Activated CD4-positive, alpha-beta memory T cell treated with anti-CD3 and anti-CD28 coated beads, Interleukin-2, amount 10 ng/mL, durations not matched to agents 7 days and 5 days (primary cell): ENCODE measurements around the gene UNC5C. TPM values are rescaled to one million over a fixed set of nuclear protein-coding genes. Genes with fewer than 3 reads are reported as not detected.

ENCODE experiments used
- CTCF ChIA-PET: fragments of 350-600 bp; sonication (Branson Sonifier 250); formaldehyde crosslinking; loops from one replicate; lab custom pipeline; 2021; ENCODE audit warnings: antibody characterized with exemption, inconsistent platforms; lab: Charles Lee
- POLR2A ChIA-PET: fragments of 350-600 bp; sonication (Branson Sonifier 250); formaldehyde crosslinking; loops from one replicate; lab custom pipeline; 2021; ENCODE audit warnings: antibody characterized with exemption; lab: Charles Lee
- DNase-seq: peaks from one replicate; pipeline ENCODE4 v3.0.0-alpha.2; 2020
- H3K27ac Mint-ChIP-seq: one replicate; pipeline ENCODE4 v1.8.0; 2021; ENCODE audit warnings: mild to moderate bottlenecking, mixed read lengths
- H3K27me3 Mint-ChIP-seq: one replicate; pipeline ENCODE4 v1.8.0; 2021; ENCODE audit warnings: mixed read lengths
- H3K36me3 Mint-ChIP-seq: one replicate; pipeline ENCODE4 v1.8.0; 2021; ENCODE audit warnings: low read depth, mixed read lengths
- H3K4me1 Mint-ChIP-seq: one replicate; pipeline ENCODE4 v1.8.0; 2021; ENCODE audit warnings: mixed read lengths
- H3K4me3 Mint-ChIP-seq: one replicate; pipeline ENCODE4 v1.8.0; 2021; ENCODE audit warnings: mild to moderate bottlenecking, mixed read lengths
- H3K9me3 Mint-ChIP-seq: one replicate; pipeline ENCODE4 v1.8.0; 2021; ENCODE audit warnings: mixed read lengths
- total RNA-seq, 2 experiments: library from RNA; stranded (reverse); gene quantifications; one replicate each; pipeline ENCODE4 v1.2.3, GENCODE V29; 2021

UNC5C gene
- total RNA-seq, 2 experiments from 2014 or later, result not detected

DNA sequence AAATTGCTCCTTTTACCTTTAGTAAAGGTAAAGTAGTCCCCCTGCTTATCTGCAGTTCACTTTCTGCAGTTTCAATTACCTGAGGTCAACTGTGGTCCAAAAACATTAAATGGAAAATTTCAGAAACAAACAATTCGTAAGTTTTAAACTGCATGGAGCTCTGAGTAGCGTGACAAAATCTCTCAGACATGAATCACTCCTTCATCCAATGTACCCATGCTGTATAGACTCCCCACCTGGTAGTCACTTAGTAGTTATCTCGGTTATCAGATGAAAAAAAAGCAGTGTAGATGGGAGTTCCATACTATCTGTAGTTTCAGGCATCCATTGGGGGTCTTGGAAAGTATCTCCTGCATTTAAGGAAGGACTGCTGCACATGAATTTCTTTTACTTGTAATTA, 7.7 kb downstream of the UNC5C start:
- no peak for DNase-seq
- no peak overlapping the region for H3K4me3 Mint-ChIP-seq

DNA sequence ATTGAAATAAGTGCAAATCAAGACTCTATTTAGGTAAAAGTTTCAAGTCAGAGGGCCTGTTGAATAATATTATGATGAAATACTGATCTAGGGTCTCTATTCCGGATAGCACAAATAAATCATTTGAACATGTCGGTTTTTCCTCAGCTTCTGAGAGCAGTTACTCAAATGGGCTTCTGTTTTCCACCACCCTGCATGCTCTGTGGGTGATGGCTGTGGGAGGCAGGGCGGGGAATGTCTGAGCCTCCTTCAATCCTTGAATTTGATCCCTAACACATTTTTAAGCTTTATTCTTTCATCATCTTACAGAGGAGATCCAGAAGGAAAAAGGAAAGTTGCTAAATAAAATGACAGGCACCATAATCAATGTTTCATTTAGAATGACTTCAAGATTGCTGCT, 8.5 kb downstream of the UNC5C start:
- ChIA-PET POLR2A (no interaction called here), CTCF (no interaction called here)
- DNase-seq, result no peak
- Mint-ChIP-seq H3K4me3 (no peak overlapping the region), H3K27ac (no peak overlapping the region), H3K36me3 (no peaks in the 10 kb centered on the region), H3K27me3 (peaks cover 3% of the 10 kb centered on the region), H3K4me1 (no peaks in the 10 kb centered on the region), H3K9me3 (no peaks in the 10 kb centered on the region)

More for the DNA sequence above, 7.7 kb downstream of the UNC5C start:
- Mint-ChIP-seq H3K4me1 (no peaks in the 10 kb centered on the region), H3K36me3 (no peaks in the 10 kb centered on the region), H3K27ac (no peak overlapping the region), H3K9me3 (no peaks in the 10 kb centered on the region), H3K27me3 (peaks cover 8% of the 10 kb centered on the region)
- ChIA-PET POLR2A (no interaction called here), CTCF (no interaction called here)

DNA sequence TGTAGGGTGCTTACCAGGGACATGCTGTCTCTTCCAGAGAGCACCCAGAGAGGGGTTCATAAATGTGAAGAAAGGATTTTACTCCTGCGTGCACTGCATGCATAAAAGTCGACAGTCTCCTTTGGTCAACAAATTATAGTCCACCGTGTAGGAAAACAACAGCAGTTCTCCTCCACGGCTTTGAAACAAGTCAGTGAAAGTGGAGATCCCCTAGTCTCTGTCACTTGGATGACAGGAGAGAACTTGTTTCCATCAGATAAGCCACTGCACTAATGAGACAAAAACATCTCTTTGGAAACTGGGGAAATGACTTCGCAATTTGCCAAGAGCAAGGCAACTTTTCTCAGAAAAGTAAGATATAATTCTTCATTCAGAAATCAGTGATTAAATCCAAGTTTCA, 9.7 kb downstream of the UNC5C start:
- CTCF ChIA-PET, result no interaction called here
- H3K4me1 Mint-ChIP-seq, result no peaks in the 10 kb centered on the region
- no peak overlapping the region for H3K4me3 Mint-ChIP-seq
- H3K9me3 Mint-ChIP-seq, result no peaks in the 10 kb centered on the region
- no peaks in the 10 kb centered on the region for H3K36me3 Mint-ChIP-seq
- POLR2A ChIA-PET, result no interaction called here
- H3K27ac Mint-ChIP-seq, result no peak overlapping the region
- peaks cover 3% of the 10 kb centered on the region for H3K27me3 Mint-ChIP-seq
- DNase-seq, result no peak

DNA sequence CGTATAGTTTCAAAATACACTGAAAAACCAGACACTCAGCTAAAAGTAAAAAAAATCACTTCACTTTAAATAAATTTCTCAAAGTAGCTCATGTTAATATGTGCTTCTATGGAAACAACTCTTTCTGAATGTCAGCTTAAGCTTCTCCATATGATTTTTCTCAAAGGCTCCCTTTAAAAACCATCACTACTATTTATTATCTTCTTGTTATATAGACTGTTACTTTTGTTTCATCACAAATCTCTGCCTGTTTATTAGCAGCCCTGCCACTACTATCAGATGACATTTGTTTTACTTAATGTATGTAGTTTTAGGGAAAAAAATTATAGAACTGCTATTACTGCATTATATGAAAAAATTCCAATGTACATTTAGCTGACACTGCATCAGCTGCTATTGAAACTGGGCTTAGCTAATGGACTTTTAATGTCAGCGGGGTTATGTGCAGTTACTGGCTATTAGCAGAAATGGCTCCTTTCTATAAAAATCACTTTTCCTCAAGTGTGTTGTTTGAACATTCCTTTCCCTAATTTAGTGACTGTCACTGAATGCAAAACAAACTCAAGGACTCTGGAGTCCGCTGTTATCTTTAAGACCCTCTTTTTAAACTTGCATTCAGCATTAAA, 10.8 kb downstream of the UNC5C start:
- Mint-ChIP-seq H3K27ac (no peak overlapping the region), H3K27me3 (peaks cover 1% of the 10 kb centered on the region), H3K4me1 (no peaks in the 10 kb centered on the region), H3K4me3 (no peak overlapping the region), H3K9me3 (no peaks in the 10 kb centered on the region), H3K36me3 (no peaks in the 10 kb centered on the region)
- DNase-seq, result no peak
- ChIA-PET POLR2A (no interaction called here), CTCF (no interaction called here)

DNA sequence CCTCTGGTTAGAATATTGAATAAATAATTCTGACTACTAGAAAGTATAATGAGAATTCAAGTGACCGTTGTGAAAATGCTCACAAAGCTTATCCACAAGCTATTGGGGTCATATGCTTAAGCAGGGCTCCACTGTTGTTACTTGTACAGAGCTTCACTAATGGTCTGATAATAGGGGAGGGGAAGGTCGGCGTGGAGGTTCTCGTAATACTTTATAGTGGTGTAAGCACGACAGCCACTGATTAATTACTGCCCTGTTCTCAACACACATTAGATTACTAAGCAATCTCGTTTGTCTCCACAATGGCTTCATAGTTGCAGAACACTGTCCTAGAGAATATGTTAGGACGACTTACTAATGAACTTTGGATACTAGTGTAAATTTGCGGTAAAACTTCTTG, 11.6 kb downstream of the UNC5C start:
- ChIA-PET POLR2A (no interaction called here), CTCF (no interaction called here)
- no peak overlapping the region for H3K4me3 Mint-ChIP-seq
- no peaks in the 10 kb centered on the region for H3K9me3 Mint-ChIP-seq
- no peaks in the 10 kb centered on the region for H3K36me3 Mint-ChIP-seq
- no peaks in the 10 kb centered on the region for H3K4me1 Mint-ChIP-seq
- no peak overlapping the region for H3K27ac Mint-ChIP-seq
- DNase-seq, result no peak
- H3K27me3 Mint-ChIP-seq, result no peaks in the 10 kb centered on the region

DNA sequence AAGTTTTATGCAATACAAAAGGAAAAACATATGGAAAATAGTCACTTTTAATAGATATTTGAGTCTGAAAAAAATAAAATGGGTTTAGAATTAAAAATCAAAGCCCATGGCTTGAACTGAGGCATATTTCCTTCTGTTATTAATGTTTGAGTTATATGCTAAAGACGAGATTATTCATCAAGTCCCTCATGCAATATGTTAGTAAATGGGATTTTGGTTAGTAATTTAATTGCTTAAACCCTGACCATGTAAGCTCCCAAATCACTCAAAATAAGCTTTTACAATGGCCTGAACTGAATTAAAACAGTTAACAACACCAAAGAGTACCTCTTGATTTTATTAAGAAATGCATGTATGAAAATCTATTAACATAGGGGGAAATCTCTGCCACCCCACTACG, 12.1 kb downstream of the UNC5C start:
- Mint-ChIP-seq H3K27me3 (no peaks in the 10 kb centered on the region), H3K4me1 (no peaks in the 10 kb centered on the region), H3K27ac (no peak overlapping the region), H3K36me3 (no peaks in the 10 kb centered on the region), H3K4me3 (no peak overlapping the region), H3K9me3 (no peaks in the 10 kb centered on the region)
- POLR2A ChIA-PET, result no interaction called here
- DNase-seq, result no peak
- CTCF ChIA-PET, result no interaction called here

DNA sequence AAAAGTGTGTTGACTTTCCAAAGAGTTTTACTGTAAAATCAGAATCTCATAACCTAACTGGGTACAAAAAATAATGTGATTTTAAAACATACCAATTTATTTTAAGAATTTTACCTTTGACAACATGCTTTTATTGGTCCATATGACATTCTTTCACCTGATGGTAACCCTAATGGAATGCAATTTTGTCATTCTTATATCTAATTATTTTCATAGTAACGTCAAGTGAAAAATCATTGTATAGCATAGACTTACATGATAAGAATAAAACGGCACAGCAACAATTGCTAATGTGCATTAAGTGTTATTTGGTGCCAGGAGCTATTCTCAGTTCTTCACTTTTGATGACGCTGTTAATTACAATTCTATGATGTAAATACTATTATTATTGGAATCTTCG, 13.6 kb downstream of the UNC5C start:
- H3K36me3 Mint-ChIP-seq, result no peaks in the 10 kb centered on the region
- no peak for DNase-seq

DNA sequence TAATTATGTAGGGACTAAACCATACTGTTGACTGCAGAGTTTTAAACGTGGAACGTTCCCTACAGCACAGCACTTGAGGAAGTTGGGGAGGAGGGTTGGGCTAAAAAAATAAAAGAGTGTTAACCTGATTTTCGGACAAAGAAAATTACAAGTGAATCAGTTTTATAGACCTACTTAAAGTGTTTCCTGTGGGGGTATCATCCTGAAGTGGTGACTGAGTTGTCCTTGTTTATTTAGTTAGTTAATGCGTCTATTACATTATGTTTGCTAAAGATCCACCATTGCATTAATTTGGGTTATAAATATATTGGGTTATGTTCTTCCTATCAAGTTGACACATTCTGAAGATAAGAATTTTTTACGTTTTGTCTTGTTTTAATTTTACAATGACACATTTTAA, 14.7 kb downstream of the UNC5C start:
- no peaks in the 10 kb centered on the region for H3K4me1 Mint-ChIP-seq
- ChIA-PET CTCF (no interaction called here), POLR2A (no interaction called here)
- H3K9me3 Mint-ChIP-seq, result no peaks in the 10 kb centered on the region
- H3K27me3 Mint-ChIP-seq, result no peaks in the 10 kb centered on the region
- no peak overlapping the region for H3K27ac Mint-ChIP-seq
- H3K4me3 Mint-ChIP-seq, result no peak overlapping the region
- H3K36me3 Mint-ChIP-seq, result no peaks in the 10 kb centered on the region
- DNase-seq, result no peak

More for the DNA sequence above, 13.6 kb downstream of the UNC5C start:
- H3K27me3 Mint-ChIP-seq, result no peaks in the 10 kb centered on the region
- H3K4me3 Mint-ChIP-seq, result no peak overlapping the region
- H3K9me3 Mint-ChIP-seq, result no peaks in the 10 kb centered on the region
- POLR2A ChIA-PET, result no interaction called here
- H3K4me1 Mint-ChIP-seq, result no peaks in the 10 kb centered on the region
- H3K27ac Mint-ChIP-seq, result no peak overlapping the region
- CTCF ChIA-PET, result no interaction called here

DNA sequence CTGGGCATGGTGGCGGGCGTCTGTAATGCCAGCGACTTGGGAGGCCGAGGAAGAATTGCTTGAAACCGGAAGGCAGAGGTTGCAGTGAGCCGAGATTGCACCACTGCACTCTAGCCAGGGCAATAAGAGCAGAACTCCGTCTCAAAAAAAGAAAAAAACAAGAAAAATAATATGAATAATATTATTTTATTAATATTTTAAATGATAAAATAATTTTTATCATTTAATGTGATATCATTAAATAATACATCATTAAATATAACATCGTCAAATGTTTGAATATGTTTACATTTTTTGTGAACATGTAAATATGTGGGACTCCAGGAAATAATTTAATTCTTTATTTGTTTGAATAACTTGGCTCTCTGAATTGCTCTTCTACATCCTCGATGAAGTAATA, 15.5 kb downstream of the UNC5C start:
- Mint-ChIP-seq H3K4me1 (no peaks in the 10 kb centered on the region), H3K27me3 (no peaks in the 10 kb centered on the region), H3K9me3 (no peaks in the 10 kb centered on the region), H3K4me3 (no peak overlapping the region), H3K27ac (no peak overlapping the region), H3K36me3 (no peaks in the 10 kb centered on the region)
- ChIA-PET CTCF (no interaction called here), POLR2A (no interaction called here)
- DNase-seq, result no peak

DNA sequence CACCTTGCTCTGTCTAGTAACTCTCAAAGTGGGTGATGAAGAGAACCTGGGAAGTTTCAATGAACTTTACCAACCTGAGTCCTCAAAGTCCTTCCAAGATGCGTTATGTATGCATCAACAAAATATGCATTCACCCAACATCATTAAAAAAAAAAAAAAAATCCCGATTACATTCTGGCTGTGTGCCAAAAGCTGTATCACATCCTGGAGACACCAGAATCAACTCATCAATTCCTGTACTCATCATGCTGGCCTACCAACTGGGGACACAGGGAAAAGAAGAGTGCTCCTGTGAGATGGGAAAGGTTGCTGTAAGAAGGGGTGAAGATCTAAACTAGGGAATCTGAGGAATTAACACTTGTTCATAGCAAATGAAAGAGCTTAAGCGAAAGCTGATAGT, 16.5 kb downstream of the UNC5C start:
- Mint-ChIP-seq H3K4me1 (no peaks in the 10 kb centered on the region), H3K9me3 (no peaks in the 10 kb centered on the region), H3K27me3 (no peaks in the 10 kb centered on the region), H3K27ac (no peak overlapping the region), H3K36me3 (no peaks in the 10 kb centered on the region), H3K4me3 (no peak overlapping the region)
- ChIA-PET POLR2A (no interaction called here), CTCF (no interaction called here)
- no peak for DNase-seq

DNA sequence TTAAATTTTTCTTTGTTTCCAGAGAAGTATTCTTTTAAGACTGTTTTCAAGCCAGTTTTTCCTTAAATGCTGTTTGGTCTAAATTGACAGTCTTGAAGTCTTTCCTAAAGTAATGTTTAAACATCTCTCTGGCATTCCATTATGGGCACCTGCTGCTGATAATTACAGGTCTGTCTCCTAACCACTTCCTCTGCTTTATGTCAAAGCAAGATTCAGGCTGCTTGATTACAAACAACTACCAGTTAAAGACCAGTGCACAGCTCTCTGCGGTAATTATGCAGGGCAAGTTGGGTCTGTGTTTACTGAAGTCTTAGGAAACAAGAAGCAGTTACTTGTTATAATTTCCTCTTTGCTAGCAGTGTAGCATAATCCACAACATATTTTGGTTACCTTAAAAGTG, 17.6 kb downstream of the UNC5C start:
- Mint-ChIP-seq H3K9me3 (no peaks in the 10 kb centered on the region), H3K4me1 (no peaks in the 10 kb centered on the region), H3K27me3 (no peaks in the 10 kb centered on the region), H3K27ac (no peak overlapping the region), H3K36me3 (no peaks in the 10 kb centered on the region), H3K4me3 (no peak overlapping the region)
- POLR2A ChIA-PET, result no interaction called here
- CTCF ChIA-PET, result no interaction called here
- DNase-seq, result no peak

DNA sequence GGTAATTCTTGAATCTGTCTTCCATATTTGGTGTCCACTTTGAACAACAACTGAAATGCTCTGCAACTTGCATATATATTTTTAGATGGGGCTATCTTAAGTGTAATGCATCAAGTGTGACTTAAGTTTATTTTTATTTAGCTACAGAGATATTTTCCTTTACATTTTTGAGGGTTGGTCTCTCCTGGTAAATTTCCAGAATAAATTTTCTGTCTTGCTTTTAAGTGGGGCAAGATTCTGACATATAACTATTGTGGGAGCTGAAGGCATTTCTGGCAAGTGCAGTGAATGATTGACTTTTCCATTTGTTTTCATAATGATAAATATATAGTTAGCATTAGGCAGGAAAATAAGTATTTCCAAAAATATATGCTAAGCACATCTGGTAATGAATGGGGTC, 18.8 kb downstream of the UNC5C start:
- Mint-ChIP-seq H3K27me3 (no peaks in the 10 kb centered on the region), H3K36me3 (no peaks in the 10 kb centered on the region), H3K27ac (no peak overlapping the region), H3K4me1 (no peaks in the 10 kb centered on the region), H3K9me3 (no peaks in the 10 kb centered on the region), H3K4me3 (no peak overlapping the region)
- POLR2A ChIA-PET, result no interaction called here
- DNase-seq, result no peak
- CTCF ChIA-PET, result no interaction called here

DNA sequence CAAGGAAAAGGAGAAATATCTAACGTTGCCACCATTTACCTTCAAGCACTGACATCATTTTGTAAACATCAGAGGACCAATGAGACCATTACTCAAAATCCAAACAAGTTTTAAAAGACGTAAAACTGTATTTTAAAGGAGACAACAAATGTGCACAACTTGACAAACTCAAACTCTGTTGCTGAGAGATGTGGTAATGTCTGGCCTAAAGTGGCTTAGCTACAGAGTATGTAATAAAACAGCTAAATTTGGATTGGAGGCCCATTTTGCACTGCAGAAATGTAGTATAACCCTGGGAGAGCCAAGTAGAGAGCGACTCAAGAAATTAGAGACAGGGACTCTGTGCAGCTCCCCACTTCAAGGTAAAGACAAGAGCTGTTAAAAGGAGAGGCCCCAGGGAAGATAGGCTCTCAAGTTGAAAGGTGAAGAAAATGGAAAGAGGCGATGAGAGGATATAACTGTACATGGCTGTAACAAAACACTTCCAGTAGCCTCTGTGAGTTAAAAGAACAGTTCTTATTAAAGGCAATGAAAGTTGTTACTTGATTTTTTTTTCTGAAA, 20.3 kb downstream of the UNC5C start:
- POLR2A ChIA-PET, result no interaction called here

DNA sequence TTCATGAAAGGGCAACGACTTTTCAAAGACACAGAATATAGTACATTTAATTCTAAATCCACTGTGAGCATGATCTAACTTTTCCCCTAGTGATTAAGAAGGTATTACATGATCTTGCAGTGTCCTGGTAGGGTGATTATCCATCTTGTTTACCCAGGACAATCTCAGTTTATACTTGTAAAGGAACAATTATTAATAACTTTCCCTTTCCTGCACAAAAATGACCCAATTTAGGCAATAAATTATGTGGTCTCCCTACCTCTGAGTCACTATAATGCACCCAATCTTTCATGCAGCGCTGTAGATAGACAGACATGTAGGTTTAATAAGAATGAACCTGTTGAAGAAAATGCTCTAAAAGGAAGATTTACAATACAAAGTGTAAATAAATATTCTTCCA, 22.7 kb downstream of the UNC5C start:
- H3K36me3 Mint-ChIP-seq, result no peaks in the 10 kb centered on the region
- H3K9me3 Mint-ChIP-seq, result no peaks in the 10 kb centered on the region
- CTCF ChIA-PET, result no interaction called here
- no peaks in the 10 kb centered on the region for H3K27me3 Mint-ChIP-seq
- no peak for DNase-seq
- no peak overlapping the region for H3K4me3 Mint-ChIP-seq
- H3K27ac Mint-ChIP-seq, result no peak overlapping the region
- POLR2A ChIA-PET, result no interaction called here
- no peaks in the 10 kb centered on the region for H3K4me1 Mint-ChIP-seq

More for the DNA sequence above, 20.3 kb downstream of the UNC5C start:
- H3K4me3 Mint-ChIP-seq, result no peak overlapping the region
- CTCF ChIA-PET, result no interaction called here
- no peak for DNase-seq
- H3K27ac Mint-ChIP-seq, result no peak overlapping the region
- no peaks in the 10 kb centered on the region for H3K4me1 Mint-ChIP-seq
- no peaks in the 10 kb centered on the region for H3K27me3 Mint-ChIP-seq
- H3K36me3 Mint-ChIP-seq, result no peaks in the 10 kb centered on the region
- no peaks in the 10 kb centered on the region for H3K9me3 Mint-ChIP-seq
